DND-41 (cell line): Measurements from ENCODE around the gene ADK.
"Not testable (repeated sequence)": the region's sequence is repeated elsewhere in the genome, so short reads cannot be mapped to it uniquely, and the experiment has no call there.

Experiments used
- ATAC-seq: fragments of 200-7000 bp; cut with Tn5 transposase; 3 replicates; pipeline ENCODE4 v1.9.1; 2021; ENCODE audit warnings: low read depth; ENCODE audit not compliant: insufficient read depth
- DNase-seq: peaks from one replicate; pipeline ENCODE4 v3.0.0-alpha.2; 2020
- H2AFZ ChIP-seq: 2 replicates; pipeline ENCODE4 v1.6.0; 2012; ENCODE audit warnings: low read depth, low read length
- H3K27ac ChIP-seq: 2 replicates; pipeline ENCODE4 v1.5.1; 2012; ENCODE audit warnings: low read length, inconsistent platforms
- H3K27me3 ChIP-seq: fragments of 200-600 bp; sonication (generic); 2 replicates; pipeline ENCODE4 v1.6.0; 2012; ENCODE audit warnings: low read length, mild to moderate bottlenecking, inconsistent platforms; ENCODE audit not compliant: insufficient read depth, poor library complexity
- H3K36me3 ChIP-seq: 2 replicates; pipeline ENCODE4 v1.5.1; 2012; ENCODE audit warnings: low read length, inconsistent platforms; ENCODE audit not compliant: insufficient read depth
- H3K4me1 ChIP-seq: 2 replicates; pipeline ENCODE4 v1.5.1; 2012; ENCODE audit warnings: mild to moderate bottlenecking, low read length; ENCODE audit not compliant: insufficient read depth
- H3K4me2 ChIP-seq: 2 replicates; pipeline ENCODE4 v1.6.0; 2012; ENCODE audit warnings: mild to moderate bottlenecking, moderate library complexity, low read length, inconsistent platforms; ENCODE audit not compliant: insufficient read depth
- H3K4me3 ChIP-seq, 2 experiments: fragments of 200-600 bp in 1 of 2; shearing (Covaris generic) in 1 of 2; 2 replicates each; pipeline ENCODE4 v1.5.1; 2012 to 2016; ENCODE audit warnings: inconsistent platforms in 2 of 2, low read length in 2 of 2, mild to moderate bottlenecking in 2 of 2, low read depth in 1 of 2, moderate library complexity in 1 of 2
- H3K79me2 ChIP-seq: 2 replicates; pipeline ENCODE4 v1.6.0; 2012; ENCODE audit warnings: low read length, inconsistent platforms; ENCODE audit not compliant: insufficient read depth
- H3K9ac ChIP-seq: 2 replicates; pipeline ENCODE4 v1.6.0; 2012; ENCODE audit warnings: low read depth, mild to moderate bottlenecking, inconsistent platforms, low read length, moderate library complexity
- H3K9me3 ChIP-seq: 2 replicates; pipeline ENCODE4 v1.5.1; 2012; ENCODE audit warnings: low read length, moderate library complexity, mild to moderate bottlenecking, inconsistent platforms; ENCODE audit not compliant: insufficient read depth, severe bottlenecking
- H4K20me1 ChIP-seq: 2 replicates; pipeline ENCODE4 v1.6.0; 2012; ENCODE audit warnings: low read length; ENCODE audit not compliant: insufficient read depth
- EZH2 ChIP-seq: IDR thresholded peaks from 3 replicates; pipeline ENCODE4 v1.6.1; 2012; ENCODE audit warnings: borderline replicate concordance, low read depth, mild to moderate bottlenecking, moderate library complexity, low read length, inconsistent platforms; ENCODE audit not compliant: severe bottlenecking
- TF ChIP-seq, protein P1 (sequence below): IDR thresholded peaks from 2 replicates; pipeline ENCODE4 v1.5.1; 2012; ENCODE audit warnings: borderline replicate concordance, low read length, moderate library complexity, mild to moderate bottlenecking; ENCODE audit not compliant: poor library complexity, severe bottlenecking; ENCODE audit errors: extremely low read depth

The ADK gene

DNA sequence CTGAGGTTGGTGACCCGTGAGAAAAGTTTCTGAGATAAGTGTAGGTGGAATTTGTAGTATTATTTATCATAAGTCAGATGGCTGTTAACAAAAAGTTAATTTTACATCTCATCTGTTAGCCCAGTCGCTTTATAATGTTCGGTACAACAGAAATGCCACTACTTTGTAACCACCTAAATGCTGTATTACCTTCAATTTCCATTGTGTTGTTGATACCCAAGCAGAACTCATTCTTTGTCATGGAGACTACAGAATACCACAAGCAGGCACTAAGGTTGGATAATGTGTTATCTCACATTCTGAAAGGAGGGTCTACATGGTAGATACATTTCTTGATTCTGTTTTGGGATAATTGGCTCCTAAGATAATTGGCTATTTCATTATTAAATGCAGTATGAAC is 425.6 kb downstream of the ADK start:
- no peak overlapping the region for H3K4me2 ChIP-seq

DNA sequence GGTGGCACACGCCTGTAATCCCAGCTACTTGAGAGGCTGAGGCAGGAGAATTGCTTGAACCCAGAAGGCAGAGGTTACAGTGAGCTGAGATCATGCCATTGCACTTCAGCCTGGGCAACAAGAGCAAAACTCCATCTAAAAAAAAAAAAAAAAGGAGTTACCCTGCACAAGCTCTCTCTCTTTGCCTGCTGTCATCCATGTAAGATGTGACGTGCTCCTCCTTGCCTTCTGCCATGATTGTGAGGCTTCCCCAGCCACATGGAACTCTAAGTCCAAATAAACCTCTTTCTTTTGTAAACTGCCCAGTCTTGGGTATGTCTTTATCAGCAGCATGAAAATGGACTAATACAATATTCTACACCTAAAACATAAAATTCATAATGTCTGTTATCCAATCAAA is 429.4 kb downstream of the ADK start:
- H3K27ac ChIP-seq, H3K4me2 ChIP-seq, ATAC-seq, H3K27me3 ChIP-seq, DNase-seq, H3K4me3 ChIP-seq, H3K79me2 ChIP-seq, H4K20me1 ChIP-seq, H3K36me3 ChIP-seq, H2AFZ ChIP-seq, H3K9ac ChIP-seq, H3K9me3 ChIP-seq: not testable (repeated sequence)
- H3K4me1 ChIP-seq: peaks cover 19% of the 10 kb centered on the region

More for the DNA sequence above, 425.6 kb downstream of the ADK start:
- no peaks in the 10 kb centered on the region for H4K20me1 ChIP-seq
- TF ChIP-seq, protein P1, sequence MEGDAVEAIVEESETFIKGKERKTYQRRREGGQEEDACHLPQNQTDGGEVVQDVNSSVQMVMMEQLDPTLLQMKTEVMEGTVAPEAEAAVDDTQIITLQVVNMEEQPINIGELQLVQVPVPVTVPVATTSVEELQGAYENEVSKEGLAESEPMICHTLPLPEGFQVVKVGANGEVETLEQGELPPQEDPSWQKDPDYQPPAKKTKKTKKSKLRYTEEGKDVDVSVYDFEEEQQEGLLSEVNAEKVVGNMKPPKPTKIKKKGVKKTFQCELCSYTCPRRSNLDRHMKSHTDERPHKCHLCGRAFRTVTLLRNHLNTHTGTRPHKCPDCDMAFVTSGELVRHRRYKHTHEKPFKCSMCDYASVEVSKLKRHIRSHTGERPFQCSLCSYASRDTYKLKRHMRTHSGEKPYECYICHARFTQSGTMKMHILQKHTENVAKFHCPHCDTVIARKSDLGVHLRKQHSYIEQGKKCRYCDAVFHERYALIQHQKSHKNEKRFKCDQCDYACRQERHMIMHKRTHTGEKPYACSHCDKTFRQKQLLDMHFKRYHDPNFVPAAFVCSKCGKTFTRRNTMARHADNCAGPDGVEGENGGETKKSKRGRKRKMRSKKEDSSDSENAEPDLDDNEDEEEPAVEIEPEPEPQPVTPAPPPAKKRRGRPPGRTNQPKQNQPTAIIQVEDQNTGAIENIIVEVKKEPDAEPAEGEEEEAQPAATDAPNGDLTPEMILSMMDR: no peak
- TF ChIP-seq EZH2: no peak
- no peaks in the 10 kb centered on the region for H3K79me2 ChIP-seq
- ATAC-seq: no peak
- H3K36me3 ChIP-seq: no peaks in the 10 kb centered on the region
- no peak overlapping the region for H3K4me3 ChIP-seq
- H3K27me3 ChIP-seq: no peaks in the 10 kb centered on the region
- DNase-seq: no peak
- no peak overlapping the region for H3K27ac ChIP-seq
- H3K9ac ChIP-seq: no peak overlapping the region
- no peak overlapping the region for H2AFZ ChIP-seq
- no peaks in the 10 kb centered on the region for H3K4me1 ChIP-seq
- peaks cover 5% of the 10 kb centered on the region for H3K9me3 ChIP-seq

DNA sequence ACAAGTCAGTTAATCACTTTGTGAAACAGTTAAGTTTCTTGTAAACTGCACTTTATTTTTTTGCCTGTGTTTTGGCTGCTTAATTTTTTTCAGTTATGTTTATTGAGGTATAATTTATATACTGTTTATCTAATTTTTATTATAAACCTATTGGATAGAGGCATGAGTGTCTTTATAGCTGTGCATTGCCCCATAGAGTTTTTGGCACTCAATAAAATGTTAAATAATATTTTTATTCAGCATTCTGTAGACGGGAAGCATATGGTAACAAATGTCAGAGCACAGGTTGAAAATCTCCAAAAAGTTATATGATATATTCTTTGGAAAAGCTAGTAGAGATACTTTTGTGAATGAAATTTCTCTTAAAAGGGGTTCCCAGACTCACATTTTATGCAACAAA is 431.5 kb downstream of the ADK start:
- H3K27ac ChIP-seq: no peak overlapping the region
- DNase-seq: no peak
- TF ChIP-seq, protein P1: no peak
- no peak for TF ChIP-seq EZH2

DNA sequence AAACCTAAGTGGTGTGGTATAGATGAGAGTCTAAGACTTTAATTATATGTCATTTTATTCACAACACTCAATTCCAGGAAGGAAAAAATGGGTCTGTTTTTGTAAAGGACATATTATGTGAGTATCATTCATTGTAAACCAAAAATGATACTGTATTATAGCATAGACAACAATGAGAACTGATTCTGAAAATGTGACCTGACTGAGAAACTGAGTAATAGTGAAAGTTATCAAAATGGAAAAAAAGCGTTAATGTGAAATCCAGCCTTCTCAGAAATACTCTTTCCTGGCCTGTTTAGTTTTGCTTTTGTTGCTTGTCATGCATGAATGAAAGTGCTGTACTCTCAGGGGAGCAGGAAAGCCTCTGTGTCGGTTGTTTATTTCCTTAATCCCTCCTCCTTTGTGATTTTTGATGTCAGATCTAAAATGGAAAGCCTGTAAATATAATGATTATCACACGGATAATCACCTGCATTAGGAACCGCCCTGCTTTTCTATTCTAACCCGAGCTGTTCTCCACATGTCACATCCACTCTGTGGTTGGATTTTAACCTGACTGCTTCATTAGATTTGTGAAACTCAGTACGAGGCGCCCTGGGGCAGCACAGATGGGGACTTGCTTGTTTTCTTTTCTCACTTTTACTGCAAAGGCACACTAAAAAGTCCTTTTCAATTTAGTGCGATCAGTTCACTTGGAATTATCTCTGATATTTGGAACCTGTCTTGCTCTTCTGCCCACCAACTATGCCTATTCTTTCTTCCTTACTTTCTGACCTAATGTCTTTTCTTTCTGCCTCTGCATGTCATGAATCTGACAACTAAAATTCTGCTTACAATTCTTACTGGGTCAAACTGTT is 434.4 kb downstream of the ADK start:
- H3K36me3 ChIP-seq: no peaks in the 10 kb centered on the region
- H3K9ac ChIP-seq: peak overlapping the region; percentile 54
- TF ChIP-seq EZH2: no peak
- TF ChIP-seq, protein P1: no peak
- no peaks in the 10 kb centered on the region for H3K27me3 ChIP-seq
- DNase-seq (peak; percentile 60), ATAC-seq (peak; percentile 69)
- H3K4me3 ChIP-seq: peak overlapping the region; percentile 14 to 55; a peak in 3 of 4 replicates
- peak overlapping the region; percentile 49 for H2AFZ ChIP-seq
- peak overlapping the region; percentile 92 for H3K27ac ChIP-seq
- no peaks in the 10 kb centered on the region for H4K20me1 ChIP-seq
- H3K79me2 ChIP-seq: no peaks in the 10 kb centered on the region
- peak overlapping the region; percentile 84 for H3K4me2 ChIP-seq
- peaks cover 53% of the 10 kb centered on the region for H3K4me1 ChIP-seq
- H3K9me3 ChIP-seq: no peaks in the 10 kb centered on the region

More for the DNA sequence above, 431.5 kb downstream of the ADK start:
- H3K36me3 ChIP-seq: no peaks in the 10 kb centered on the region
- H3K9me3 ChIP-seq: no peaks in the 10 kb centered on the region
- no peak for ATAC-seq
- no peaks in the 10 kb centered on the region for H3K79me2 ChIP-seq
- no peak overlapping the region for H3K4me2 ChIP-seq
- H4K20me1 ChIP-seq: no peaks in the 10 kb centered on the region
- no peak overlapping the region for H2AFZ ChIP-seq
- peaks cover 40% of the 10 kb centered on the region for H3K4me1 ChIP-seq
- no peaks in the 10 kb centered on the region for H3K27me3 ChIP-seq
- no peak overlapping the region for H3K9ac ChIP-seq
- no peak overlapping the region for H3K4me3 ChIP-seq
